NCI-H345 (cell line): ENCODE data around the gene NLRP6.
"Not testable (repeated sequence)": the region's sequence is repeated elsewhere in the genome, so short reads cannot be mapped to it uniquely, and the experiment has no call there.

Source experiments
- DNase-seq: peaks from one replicate; lab custom pipeline; 2025; lab: John Stamatoyannopoulos, UW

The NLRP6 gene

DNA sequence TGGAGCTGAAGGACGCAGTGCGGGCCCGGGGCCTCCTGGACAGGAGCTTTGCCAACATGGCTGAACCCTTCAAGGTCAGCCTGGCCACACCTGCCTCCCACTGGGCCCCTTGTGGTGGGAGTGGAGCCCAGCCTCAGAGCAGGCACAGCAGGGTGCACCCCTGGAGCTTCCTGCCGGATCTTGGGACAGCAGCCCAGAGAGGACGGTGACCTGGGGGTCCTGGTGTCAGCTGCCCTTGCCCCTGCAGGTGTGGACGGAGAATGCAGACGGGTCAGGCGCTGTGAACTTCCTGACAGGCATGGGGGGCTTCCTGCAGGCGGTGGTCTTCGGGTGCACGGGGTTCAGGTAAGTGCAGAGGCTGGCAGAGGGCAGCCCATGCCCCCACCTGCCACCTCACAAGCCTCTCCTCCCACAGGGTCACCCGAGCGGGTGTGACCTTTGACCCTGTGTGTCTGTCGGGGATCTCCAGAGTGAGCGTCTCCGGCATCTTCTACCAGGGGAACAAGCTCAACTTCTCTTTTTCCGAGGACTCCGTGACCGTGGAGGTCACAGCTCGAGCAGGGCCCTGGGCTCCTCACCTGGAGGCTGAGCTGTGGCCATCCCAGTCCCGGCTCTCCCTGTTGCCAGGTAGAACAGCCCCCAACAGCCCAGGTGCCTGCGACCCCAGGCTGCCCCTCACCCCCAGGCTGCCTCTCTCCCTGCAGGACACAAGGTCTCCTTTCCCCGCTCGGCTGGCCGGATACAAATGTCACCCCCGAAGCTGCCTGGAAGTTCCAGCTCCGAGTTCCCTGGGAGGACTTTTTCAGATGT lies 15.8 kb downstream of the NLRP6 start:
- no peak for DNase-seq

DNA sequence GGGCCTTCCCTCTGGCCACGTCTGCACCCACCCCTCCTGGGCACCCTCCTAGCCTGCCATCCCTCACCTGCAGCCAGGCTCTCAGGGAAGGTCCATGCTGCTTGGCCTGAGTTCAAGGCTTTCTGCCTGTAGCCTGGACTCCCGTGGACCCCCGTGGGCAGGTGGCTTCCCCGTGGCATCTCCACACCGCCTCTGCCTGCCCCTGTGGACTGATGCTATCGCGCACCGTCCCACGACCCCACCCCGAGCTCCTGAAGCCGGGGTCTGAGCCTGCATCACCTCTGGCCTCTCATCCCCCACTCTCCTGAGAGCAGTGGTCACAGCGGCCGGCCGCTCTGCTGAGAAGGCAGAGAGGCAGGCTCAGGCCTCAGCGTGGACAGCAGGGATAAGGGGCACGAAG lies 16.6 kb downstream of the NLRP6 start:
- no peak for DNase-seq

DNA sequence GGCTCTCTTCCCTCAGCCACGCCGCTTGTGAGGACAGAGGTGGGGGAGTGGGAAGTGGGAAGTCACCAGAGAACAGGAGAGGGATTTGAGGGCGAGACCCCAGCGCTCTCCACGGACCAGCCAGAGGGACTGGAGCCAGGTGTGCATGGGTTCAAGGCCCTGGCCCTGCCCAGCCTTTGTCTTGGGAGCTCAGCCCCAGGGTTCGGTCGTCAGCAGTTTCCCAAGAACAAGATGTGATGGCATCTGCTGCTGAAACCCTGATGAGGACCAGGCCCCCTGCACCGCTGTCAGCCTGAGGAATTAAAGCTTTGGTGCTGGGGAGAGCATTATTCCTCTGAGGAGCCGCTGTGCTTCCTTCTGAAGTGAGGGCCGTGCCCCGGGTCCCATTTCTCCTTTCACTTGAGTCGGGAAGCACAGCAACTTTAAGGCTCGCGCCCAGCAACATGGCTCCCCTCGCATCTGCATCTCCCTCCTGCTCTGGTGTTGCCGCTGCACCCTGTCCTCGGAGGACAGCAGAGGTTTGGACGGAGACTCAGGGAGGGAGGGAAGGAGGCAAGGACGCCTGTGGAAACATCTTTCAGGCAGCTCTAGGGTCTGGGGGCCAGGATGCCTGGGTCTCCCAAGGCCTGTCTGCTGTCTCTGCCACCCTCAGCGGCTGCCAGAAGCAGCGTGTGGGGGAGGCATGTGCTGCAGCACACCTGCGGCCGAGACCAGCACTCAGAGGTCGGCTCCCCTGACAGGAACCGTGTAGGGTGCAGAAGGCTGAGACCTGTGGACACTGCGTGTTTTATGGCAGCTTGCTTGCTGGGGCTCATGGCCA lies 17.4 kb downstream of the NLRP6 start:
- DNase-seq: no peak

DNA sequence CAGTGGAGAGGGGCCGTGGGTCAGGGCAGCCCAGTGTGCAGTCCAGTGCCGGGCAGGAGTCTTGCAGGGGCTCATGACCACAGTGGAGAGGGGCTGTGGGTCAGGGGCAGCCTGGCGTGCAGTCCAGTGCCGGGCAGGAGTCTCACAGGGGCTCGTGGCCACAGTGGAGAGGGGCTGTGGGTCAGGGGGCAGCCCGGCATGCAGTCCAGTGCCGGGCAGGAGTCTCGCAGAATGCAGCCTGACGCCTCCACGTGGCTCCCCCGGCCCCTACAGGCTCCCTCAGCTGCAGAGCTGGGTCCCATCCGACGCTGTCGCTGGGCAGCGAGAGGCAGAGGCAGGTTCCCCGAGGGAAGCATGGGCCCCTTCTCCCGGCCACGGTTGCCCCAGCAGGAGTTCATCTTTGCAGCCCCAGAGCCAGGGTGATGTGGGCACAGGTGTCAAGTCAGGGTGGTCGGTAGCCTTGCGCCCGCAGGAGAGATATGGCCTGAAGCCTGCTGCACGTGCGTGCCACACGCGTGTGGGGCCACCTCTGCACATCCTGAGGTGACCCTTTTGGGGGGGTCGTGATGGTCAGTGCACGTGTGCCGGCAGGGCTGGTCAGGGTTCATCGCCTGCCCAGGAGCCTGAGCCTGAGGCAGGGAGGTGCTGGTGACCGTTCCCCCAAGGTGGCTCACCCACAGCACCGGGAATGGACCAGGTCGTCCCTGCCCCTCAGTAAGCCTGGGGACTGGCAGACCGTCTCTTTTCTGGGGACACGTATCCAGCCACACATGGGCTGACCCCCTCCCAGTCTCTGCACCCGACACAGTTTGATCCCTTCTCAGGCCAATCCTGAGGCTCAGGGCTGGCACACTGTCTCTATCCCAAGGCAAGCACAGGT lies 18.2 kb downstream of the NLRP6 start:
- no peak for DNase-seq

DNA sequence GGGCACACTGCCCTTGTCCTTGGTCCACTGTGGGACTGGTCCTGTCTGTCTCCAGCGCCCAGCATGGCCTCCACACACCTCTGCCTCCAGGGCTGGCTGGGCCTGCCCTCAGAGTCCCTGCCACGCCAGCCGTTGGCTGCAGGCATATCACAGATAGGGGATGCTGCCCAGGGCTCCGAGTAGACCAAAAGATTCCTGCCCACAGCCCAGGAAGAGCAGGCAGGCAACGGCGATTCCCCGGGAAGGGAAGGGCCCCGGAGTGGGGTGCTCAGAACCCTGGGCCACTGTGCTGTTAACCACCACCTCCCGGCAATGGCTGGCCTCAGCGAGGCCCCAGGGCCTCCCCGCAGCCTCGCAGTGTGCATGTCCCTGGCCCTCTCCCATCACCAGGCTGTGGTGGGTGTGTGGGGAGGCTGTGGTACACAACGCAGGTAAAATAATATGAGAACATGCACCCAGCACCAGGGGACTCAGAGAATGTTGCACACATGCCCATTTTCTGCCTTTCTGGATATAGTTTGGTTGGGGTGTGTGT lies 18.9 kb downstream of the NLRP6 start:
- no peak for DNase-seq

DNA sequence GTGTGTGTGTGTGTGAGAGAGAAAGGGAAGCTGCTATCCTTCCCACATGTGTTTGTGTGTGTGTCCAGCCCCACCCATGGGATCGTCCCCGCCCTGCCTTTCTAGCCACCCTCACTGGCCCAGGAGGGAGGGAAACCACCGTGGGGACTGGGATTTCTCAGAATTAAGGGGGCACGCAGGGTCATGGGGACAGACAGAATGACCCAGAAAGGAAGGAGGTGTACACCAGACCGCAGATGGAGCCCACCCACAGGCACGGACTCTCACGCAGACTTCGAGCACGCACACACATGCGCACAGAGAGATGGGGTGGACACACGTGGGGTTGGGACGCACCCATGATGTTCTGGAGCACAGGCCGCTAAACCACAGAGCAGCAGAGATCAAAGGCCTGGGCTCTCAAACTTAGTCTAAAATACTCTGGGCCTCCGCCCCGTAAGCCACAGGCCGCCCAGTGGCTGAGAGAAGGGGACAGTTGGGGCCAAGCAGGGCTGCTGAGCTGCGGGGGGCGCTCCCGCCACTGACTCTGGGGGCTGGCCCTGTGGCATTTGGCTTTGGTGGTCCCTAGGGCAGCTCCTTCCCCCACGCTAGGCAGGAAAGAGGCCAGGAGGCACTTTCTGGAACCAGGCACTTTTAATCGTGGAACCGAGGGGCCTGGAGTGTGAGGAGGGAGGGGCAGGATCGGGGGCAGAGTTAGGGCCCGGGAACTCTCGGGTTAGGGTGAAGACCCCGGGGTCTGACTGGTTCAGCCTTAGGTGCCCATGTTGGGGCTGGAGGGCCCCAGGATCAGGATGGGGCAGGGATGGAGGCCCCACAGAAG lies 19.6 kb downstream of the NLRP6 start:
- no peak for DNase-seq

DNA sequence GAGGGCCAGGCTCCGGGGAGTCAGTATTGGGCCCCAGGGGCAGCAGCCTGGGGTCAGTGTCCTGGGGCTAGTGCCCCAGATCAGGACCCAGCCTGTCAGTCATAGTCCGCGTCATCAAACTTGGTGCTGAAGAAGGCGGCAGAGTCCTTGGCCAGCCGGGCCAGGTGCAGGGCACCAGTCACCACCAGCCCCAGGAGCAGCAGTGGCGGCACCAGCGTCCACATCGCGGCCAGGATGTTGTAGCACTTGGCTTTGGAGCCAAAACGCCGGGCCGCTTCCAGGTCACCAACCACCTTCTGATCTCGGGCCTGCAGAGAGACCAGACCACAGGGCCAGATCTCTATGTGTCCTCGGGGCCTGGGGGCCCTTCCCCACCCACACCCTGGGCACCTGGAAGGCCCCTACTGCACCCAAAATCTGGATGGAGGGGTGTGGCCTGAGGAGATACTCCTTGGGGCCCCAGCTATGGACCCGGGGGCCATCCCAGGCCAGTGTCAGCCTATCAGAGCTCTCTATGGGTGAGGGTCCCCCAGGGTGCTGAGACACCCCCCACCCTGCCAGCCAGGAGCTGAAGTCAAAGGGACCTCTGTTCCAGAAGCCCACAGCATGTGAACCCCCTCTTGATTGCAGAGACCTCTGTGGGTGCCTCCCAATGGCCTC lies 20.3 kb downstream of the NLRP6 start:
- DNase-seq: no peak

DNA sequence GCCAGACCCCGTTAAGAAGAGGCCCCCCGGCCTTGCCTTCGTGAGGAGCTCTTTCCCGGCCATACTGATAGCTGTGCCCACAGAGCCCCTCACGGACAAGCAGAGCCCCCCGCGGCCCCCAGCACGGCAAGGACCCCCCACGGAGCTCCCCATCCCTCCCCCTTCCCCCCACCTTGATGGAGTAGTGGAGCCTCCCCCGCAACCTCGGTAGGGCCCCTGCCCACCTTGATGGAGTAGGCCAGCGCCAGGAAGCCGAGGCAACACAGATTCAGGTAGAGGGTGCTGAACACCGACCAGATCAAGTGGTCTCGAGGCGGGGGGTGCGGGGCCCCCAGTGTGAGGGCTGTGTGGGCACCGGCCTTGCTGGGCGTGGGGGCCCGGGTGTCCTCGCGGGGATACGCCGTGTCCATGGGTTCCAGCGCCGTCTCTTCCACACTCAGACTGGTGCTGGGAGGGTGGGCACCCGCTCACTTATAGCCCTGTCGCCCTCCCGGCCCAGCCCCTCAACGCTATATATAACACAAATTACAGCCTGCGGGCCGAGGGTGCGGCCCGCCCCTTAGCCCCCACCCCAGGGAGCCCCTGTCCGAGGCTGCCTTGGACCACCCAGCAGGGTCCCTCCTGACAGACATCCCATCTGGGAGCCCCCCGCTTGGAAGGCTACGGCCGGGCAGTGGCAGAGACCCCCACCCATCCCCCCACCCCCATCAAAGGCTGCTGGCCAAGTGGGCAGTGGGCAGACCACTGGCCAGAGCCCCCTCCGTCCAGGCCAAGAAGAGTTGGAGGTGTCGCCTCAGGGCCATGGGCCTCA lies 21.1 kb downstream of the NLRP6 start, which contains the start of gene IFITM5:
IFITM5 (minus strand) TSS at position 446 of the 811 bp plus-strand sequence; CDS start at position 410, 36 bp downstream.
- DNase-seq: no peak

DNA sequence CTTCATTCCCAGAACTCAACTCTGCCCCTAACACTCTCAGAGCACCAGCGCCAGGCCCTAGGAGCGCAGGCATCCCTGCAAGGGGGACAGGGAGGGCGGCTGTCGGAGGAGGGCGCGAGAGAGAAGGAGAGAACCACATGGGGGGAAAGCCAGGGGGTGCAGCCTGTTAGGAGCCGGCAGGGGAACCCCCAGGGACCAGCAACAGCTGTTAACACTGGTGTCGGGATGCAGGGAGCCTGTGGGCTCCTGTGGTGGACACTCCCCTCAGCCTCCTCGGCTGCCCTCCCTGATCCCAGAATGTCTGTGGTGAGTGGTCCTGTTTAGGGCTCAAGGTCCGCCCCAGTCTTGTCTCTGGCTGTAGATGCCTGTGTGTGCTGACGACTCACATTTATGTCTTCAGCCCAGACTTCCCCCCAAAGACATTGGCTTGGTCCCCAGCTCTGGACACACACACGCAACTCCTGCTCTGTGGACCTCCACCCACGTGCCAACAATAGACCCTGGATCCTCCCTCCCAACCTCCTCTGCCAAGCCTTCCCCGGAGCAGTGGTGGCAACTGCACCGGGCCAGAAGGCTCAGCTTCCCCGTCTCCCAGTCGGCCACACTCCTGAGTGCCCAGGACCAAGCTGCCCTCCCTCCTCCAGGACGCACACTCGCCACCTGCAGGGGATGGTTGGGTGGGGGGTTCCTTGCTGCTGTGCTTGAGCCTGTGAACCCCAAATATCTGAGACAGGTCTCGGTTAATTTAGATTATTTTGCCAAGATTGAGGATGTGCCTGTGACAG lies 21.9 kb downstream of the NLRP6 start:
- DNase-seq: no peak

DNA sequence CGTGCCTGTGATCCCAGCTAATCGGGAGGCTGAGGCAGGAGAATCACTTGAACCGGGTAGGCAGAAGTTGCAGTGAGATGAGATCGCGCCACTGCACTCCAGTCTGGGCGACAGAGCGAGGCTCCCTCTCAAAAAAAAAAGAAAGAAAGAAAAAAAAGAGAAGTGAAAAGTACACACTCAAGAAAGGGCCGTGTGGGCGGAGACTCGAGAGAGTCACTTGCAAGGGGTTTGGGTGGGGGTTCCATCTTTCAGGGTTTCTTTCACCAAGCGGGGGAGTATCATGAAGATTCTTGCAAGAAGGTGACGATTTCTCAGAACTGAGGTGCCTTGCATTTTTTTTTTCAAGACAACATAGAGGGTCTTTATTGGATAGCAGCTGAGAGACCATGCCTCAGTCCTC lies 25.2 kb downstream of the NLRP6 start:
- DNase-seq: no peak

DNA sequence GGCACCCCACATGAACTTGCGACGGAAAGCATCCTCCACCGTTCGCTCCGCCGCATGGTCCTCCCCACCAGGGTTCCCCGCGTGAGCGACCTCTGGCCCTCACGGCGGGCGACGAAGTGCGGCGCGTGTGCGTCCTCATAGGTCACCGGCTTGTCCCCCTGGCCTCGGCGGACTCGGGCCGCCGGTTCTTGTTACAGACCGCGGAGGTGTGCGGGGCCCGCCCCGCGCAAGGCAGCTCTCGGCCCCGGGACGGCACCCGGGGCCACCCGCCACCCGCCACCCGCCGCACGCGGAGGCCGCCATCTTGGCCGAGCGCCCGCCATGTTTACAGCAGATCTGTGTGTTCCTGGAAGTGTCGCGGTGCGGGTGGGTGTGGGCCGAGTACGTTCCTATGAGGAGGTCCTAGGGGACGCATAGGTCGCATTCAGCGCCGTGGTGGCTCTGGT lies 25.9 kb downstream of the NLRP6 start:
- no peak for DNase-seq

DNA sequence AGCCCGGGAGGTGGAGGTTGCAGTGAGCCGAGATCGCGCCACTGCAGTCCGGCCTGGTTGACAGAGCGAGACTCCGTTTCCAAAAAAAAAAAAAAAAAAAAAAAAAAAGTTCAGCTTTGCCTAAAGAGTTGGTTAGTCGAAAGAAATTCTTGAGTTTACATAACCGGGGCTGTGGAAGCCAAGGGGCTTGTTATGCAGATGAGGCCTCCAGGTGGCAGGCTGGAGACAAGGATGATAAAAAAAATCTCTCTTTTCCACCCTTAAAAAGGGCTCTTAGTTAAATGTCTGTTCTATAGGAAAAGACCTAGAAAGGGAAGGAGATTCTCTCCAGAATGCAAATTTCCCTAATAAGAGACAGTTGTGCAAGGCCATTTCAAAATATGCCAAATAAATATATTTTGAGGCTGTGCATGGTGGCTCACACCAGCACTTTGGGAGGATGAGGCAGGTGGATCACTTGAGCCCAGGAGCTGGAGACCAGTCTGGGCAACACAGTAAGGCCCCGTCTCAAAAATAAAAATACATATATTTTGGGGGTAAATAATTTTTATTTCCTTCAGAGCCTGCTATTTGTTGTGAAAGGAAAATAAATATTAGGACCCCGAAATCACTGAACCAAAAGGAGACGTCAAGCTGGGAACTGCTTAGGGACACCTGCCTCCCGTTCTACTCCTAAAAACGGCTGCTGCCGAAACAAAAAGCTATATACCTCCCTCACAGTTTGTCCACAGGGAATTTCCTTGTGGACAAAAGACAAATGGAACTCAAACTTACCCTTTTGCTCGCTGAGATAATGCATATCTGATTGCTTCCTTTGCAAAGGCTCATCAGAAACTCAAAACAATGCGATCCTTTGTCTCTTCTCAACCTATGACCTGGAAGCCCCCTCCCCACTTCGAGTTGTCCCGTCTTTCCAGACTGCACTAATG lies 27.0 kb downstream of the NLRP6 start:
- DNase-seq: peak; percentile 22

DNA sequence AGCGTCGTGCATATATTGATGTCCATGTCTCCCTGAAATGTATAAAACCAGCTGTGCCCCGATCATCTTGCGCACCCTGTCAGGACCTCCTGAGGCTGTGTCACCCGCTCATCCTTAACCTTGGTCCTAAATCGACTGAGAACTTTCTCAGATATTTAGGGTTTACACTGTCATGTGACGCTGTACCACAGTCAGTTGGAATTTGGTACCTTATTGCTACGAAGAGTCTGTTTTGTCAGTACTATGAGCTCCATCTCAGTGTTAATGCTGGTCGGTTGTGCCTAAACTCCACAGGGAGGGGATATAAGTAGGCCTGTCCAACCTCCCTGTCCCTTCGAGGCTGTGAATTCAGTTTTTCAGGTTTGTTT lies 27.6 kb downstream of the NLRP6 start:
- DNase-seq: no peak

DNA sequence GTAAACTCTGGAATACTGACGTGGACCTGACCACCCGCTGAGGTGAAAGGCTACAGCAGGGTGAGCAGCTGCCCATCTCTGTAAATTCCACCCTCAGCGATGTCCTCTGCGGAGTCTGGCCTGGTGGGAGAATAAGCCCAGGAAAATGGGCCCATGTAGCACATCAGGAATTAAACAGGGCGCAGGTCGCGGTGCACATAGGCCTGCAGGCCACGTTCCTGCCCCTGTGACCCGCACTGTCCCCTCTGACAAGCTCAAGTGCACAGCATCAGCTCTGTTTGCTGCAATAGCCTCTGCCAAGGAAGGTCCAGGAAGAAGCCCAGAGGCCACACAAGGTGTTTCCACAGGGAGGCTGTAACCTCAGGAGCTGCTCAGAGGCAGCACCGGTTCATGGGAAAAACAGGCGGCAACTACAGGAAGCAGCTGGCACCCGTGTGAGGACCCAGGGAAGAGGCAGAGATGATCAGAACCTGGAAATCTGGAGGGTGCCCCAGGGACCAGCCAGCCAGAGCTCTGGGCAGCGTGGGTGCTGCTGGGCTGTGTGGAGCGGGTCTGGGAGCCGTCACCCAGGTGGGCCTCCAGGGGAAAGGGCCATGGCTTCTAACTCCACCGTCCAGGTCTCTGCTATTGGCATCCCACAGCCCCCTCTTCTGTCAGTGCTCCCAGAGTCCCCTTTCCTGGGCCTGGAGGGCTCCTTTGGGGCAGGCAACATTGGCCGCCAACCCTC lies 28.6 kb downstream of the NLRP6 start:
- no peak for DNase-seq

DNA sequence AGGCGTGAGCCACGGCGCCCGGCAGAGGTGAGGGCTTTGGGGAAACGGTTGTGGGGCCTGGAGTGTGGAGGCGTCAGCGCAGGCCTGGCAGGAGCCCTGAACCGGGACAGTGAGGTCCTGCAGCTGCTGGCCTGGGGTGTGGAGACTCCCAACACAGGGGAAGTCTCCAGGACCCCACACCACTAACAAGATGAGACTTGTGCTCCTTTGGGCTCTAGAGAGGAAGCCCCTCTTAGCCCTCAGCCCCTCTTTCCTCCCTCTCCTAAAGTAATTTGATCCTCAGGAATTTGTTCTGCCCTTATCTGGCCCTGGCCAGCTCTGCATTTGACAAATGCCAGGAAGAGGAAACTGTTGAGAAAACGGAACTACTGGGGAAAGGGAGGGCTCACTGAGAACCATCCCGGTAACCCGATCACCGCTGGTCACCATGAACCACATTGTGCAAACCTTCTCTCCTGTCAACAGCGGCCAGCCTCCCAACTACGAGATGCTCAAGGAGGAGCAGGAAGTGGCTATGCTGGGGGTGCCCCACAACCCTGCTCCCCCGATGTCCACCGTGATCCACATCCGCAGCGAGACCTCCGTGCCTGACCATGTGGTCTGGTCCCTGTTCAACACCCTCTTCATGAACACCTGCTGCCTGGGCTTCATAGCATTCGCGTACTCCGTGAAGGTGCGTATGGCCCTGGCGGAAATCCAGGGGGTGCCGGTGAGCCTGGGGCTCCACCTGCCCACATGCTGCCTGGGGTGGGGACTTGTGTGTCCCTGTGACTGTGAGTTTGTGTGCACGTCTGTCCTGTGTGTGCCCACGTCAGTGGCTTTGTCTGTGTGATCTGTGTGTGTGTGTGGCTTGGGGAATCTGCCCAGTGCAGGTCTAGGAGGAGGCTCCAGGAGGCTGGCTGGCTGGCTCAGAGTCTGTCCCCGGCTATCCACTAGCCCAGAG lies 29.8 kb downstream of the NLRP6 start, which contains the start of gene IFITM2:
IFITM2 (plus strand) TSS at position 51 of the 943 bp plus-strand sequence; CDS start at position 428, 377 bp downstream.
- DNase-seq: not testable (repeated sequence)
